ENCODE data around the gene POR.

POR gene

GRCh38 chr7:75971309-75971960, 56.5 kb downstream of the POR start:
- Histone ChIP-seq H2AFZ (ENCODE audit: low read length) (no peak overlapping the region), H3K9ac (ENCODE audit: low read depth, low read length, poor library complexity) (peak overlapping the region; percentile 63), H3K36me3 (replicated peaks in 1 of 2; ENCODE audit: control insufficient read depth in 2 of 2, insufficient read depth in 2 of 2, low read length in 2 of 2) (peaks cover 10 to 45% of the 10 kb centered on the region in 2 donors), H4K91ac (ENCODE audit: low read depth, low read length, poor library complexity) (peak overlapping the region; percentile 75), H3K18ac (ENCODE audit: low read length) (peak overlapping the region; percentile 3), H3K79me1 (ENCODE audit: low read depth, low read length) (peaks cover 3% of the 10 kb centered on the region), H3K4me3 (ENCODE audit: low read length in 2 of 2) (no peak overlapping the region), H2BK12ac (ENCODE audit: low read length) (no peak overlapping the region), H3K4me2 (ENCODE audit: insufficient read depth, low read length, poor library complexity, severe bottlenecking) (no peak overlapping the region), H3K23ac (ENCODE audit: low read depth, low read length, poor library complexity) (peak overlapping the region; percentile 23), H3K4ac (ENCODE audit: low read length) (no peak overlapping the region), H4K8ac (ENCODE audit: low read depth, low read length) (no peak overlapping the region), H3K27ac (replicated peaks; ENCODE audit: low read length) (no peak overlapping the region), H2BK120ac (ENCODE audit: low read depth, low read length) (no peak overlapping the region), H2AK5ac (ENCODE audit: low read depth, low read length) (peak overlapping the region; percentile 33), H3K27me3 (ENCODE audit: control insufficient read depth in 3 of 3, insufficient read depth in 3 of 3, low read depth in 1 of 3, low read length in 3 of 3) (no peaks in the 10 kb centered on the region), H3K9me3 (replicated peaks in 1 of 2; ENCODE audit: control insufficient read depth in 2 of 2, insufficient read depth in 1 of 2, low read depth in 1 of 2, low read length in 2 of 2) (peaks cover 0 to 2% of the 10 kb centered on the region in 2 donors), H3K14ac (ENCODE audit: low read length) (no peak overlapping the region), H2BK15ac (ENCODE audit: low read length) (peak overlapping the region; percentile 45), H3K4me1 (ENCODE audit: control insufficient read depth in 2 of 2, insufficient read depth in 1 of 2, low read depth in 1 of 2, low read length in 2 of 2) (peaks cover 26 to 31% of the 10 kb centered on the region in 2 donors), H2BK5ac (ENCODE audit: low read length) (no peak overlapping the region)
- DNase-seq (ENCODE audit: low spot score), result no peak
- whole genome bisulfite sequencing, 2 donors (ENCODE audit: extremely low coverage in 2 of 2, insufficient read length in 2 of 2, insufficient replicate concordance in 1 of 2), result no CpG with 5 or more reads among the region's 14 CpGs

GRCh38 chr7:75971961-75972763, 57.2 kb downstream of the POR start:
- no CpG with 5 or more reads among the region's 19 CpGs for WGBS, 2 donors (ENCODE audit: extremely low coverage in 2 of 2, insufficient read length in 2 of 2, insufficient replicate concordance in 1 of 2)
- Histone ChIP-seq H3K4ac (ENCODE audit: low read length) (no peak overlapping the region), H3K23ac (ENCODE audit: low read depth, low read length, poor library complexity) (peak overlapping the region; percentile 23), H3K14ac (ENCODE audit: low read length) (no peak overlapping the region), H3K4me2 (ENCODE audit: insufficient read depth, low read length, poor library complexity, severe bottlenecking) (no peak overlapping the region), H3K4me3 (ENCODE audit: low read length in 2 of 2) (no peak overlapping the region), H2AFZ (ENCODE audit: low read length) (no peak overlapping the region), H4K91ac (ENCODE audit: low read depth, low read length, poor library complexity) (peak overlapping the region; percentile 75), H2AK5ac (ENCODE audit: low read depth, low read length) (peak overlapping the region; percentile 33), H4K8ac (ENCODE audit: low read depth, low read length) (no peak overlapping the region), H2BK15ac (ENCODE audit: low read length) (peak overlapping the region; percentile 45), H3K27me3 (ENCODE audit: control insufficient read depth in 3 of 3, insufficient read depth in 3 of 3, low read depth in 1 of 3, low read length in 3 of 3) (no peaks in the 10 kb centered on the region), H3K4me1 (ENCODE audit: control insufficient read depth in 2 of 2, insufficient read depth in 1 of 2, low read depth in 1 of 2, low read length in 2 of 2) (peaks cover 23 to 24% of the 10 kb centered on the region in 2 donors), H3K79me1 (ENCODE audit: low read depth, low read length) (peaks cover 3% of the 10 kb centered on the region), H2BK12ac (ENCODE audit: low read length) (no peak overlapping the region), H3K27ac (replicated peaks; ENCODE audit: low read length) (no peak overlapping the region), H2BK5ac (ENCODE audit: low read length) (no peak overlapping the region), H3K9me3 (replicated peaks in 1 of 2; ENCODE audit: control insufficient read depth in 2 of 2, insufficient read depth in 1 of 2, low read depth in 1 of 2, low read length in 2 of 2) (peaks cover 0 to 2% of the 10 kb centered on the region in 2 donors), H3K36me3 (replicated peaks in 1 of 2; ENCODE audit: control insufficient read depth in 2 of 2, insufficient read depth in 2 of 2, low read length in 2 of 2) (peaks cover 10 to 50% of the 10 kb centered on the region in 2 donors), H3K9ac (ENCODE audit: low read depth, low read length, poor library complexity) (peak overlapping the region; percentile 63), H2BK120ac (ENCODE audit: low read depth, low read length) (no peak overlapping the region), H3K18ac (ENCODE audit: low read length) (peak overlapping the region; percentile 3)
- DNase-seq (ENCODE audit: low spot score), result no peak

GRCh38 chr7:75977743-75978142, 62.8 kb downstream of the POR start:
- Histone ChIP-seq H3K4ac (ENCODE audit: low read length) (no peak overlapping the region), H2BK15ac (ENCODE audit: low read length) (no peak overlapping the region), H2BK120ac (ENCODE audit: low read depth, low read length) (no peak overlapping the region), H3K9me3 (replicated peaks in 1 of 2; ENCODE audit: control insufficient read depth in 2 of 2, insufficient read depth in 1 of 2, low read depth in 1 of 2, low read length in 2 of 2) (no peaks in the 10 kb centered on the region), H3K23ac (ENCODE audit: low read depth, low read length, poor library complexity) (no peak overlapping the region), H3K18ac (ENCODE audit: low read length) (no peak overlapping the region), H4K8ac (ENCODE audit: low read depth, low read length) (no peak overlapping the region), H2BK5ac (ENCODE audit: low read length) (no peak overlapping the region), H3K79me1 (ENCODE audit: low read depth, low read length) (no peaks in the 10 kb centered on the region), H3K9ac (ENCODE audit: low read depth, low read length, poor library complexity) (no peak overlapping the region), H3K4me2 (ENCODE audit: insufficient read depth, low read length, poor library complexity, severe bottlenecking) (no peak overlapping the region), H3K4me1 (ENCODE audit: control insufficient read depth in 2 of 2, insufficient read depth in 1 of 2, low read depth in 1 of 2, low read length in 2 of 2) (no peaks in the 10 kb centered on the region), H2BK12ac (ENCODE audit: low read length) (no peak overlapping the region), H3K14ac (ENCODE audit: low read length) (no peak overlapping the region), H4K91ac (ENCODE audit: low read depth, low read length, poor library complexity) (no peak overlapping the region), H2AFZ (ENCODE audit: low read length) (no peak overlapping the region), H2AK5ac (ENCODE audit: low read depth, low read length) (no peak overlapping the region), H3K36me3 (replicated peaks in 1 of 2; ENCODE audit: control insufficient read depth in 2 of 2, insufficient read depth in 2 of 2, low read length in 2 of 2) (peaks cover 26 to 65% of the 10 kb centered on the region in 2 donors), H3K27ac (replicated peaks; ENCODE audit: low read length) (no peak overlapping the region), H3K27me3 (ENCODE audit: control insufficient read depth in 3 of 3, insufficient read depth in 3 of 3, low read depth in 1 of 3, low read length in 3 of 3) (no peaks in the 10 kb centered on the region), H3K4me3 (ENCODE audit: low read length in 2 of 2) (no peak overlapping the region)
- DNase-seq (ENCODE audit: low spot score), result no peak
- WGBS, 2 donors (ENCODE audit: extremely low coverage in 2 of 2, insufficient read length in 2 of 2, insufficient replicate concordance in 1 of 2), result no CpG with 5 or more reads among the region's 8 CpGs

- Histone ChIP-seq H2BK5ac (ENCODE audit: low read length) (peak overlapping the region; percentile 53), H3K4ac (ENCODE audit: low read length) (no peak overlapping the region), H3K4me3 (ENCODE audit: low read length in 2 of 2) (no peak overlapping the region), H2BK12ac (ENCODE audit: low read length) (no peak overlapping the region), H2AK5ac (ENCODE audit: low read depth, low read length) (no peak overlapping the region), H3K23ac (ENCODE audit: low read depth, low read length, poor library complexity) (peak overlapping the region; percentile 48), H3K27me3 (ENCODE audit: control insufficient read depth in 3 of 3, insufficient read depth in 3 of 3, low read depth in 1 of 3, low read length in 3 of 3) (no peaks in the 10 kb centered on the region), H3K18ac (ENCODE audit: low read length) (no peak overlapping the region), H3K14ac (ENCODE audit: low read length) (peak overlapping the region; percentile 89), H3K36me3 (replicated peaks in 1 of 2; ENCODE audit: control insufficient read depth in 2 of 2, insufficient read depth in 2 of 2, low read length in 2 of 2) (peaks cover 35 to 69% of the 10 kb centered on the region in 2 donors), H4K91ac (ENCODE audit: low read depth, low read length, poor library complexity) (no peak overlapping the region), H3K9me3 (replicated peaks in 1 of 2; ENCODE audit: control insufficient read depth in 2 of 2, insufficient read depth in 1 of 2, low read depth in 1 of 2, low read length in 2 of 2) (no peaks in the 10 kb centered on the region), H3K27ac (replicated peaks; ENCODE audit: low read length) (no peak overlapping the region), H2BK15ac (ENCODE audit: low read length) (no peak overlapping the region), H3K9ac (ENCODE audit: low read depth, low read length, poor library complexity) (no peak overlapping the region), H3K79me1 (ENCODE audit: low read depth, low read length) (peaks cover 2% of the 10 kb centered on the region), H3K4me2 (ENCODE audit: insufficient read depth, low read length, poor library complexity, severe bottlenecking) (no peak overlapping the region), H2BK120ac (ENCODE audit: low read depth, low read length) (peak overlapping the region; percentile 28), H4K8ac (ENCODE audit: low read depth, low read length) (no peak overlapping the region), H2AFZ (ENCODE audit: low read length) (no peak overlapping the region), H3K4me1 (ENCODE audit: control insufficient read depth in 2 of 2, insufficient read depth in 1 of 2, low read depth in 1 of 2, low read length in 2 of 2) (no peaks in the 10 kb centered on the region)
- DNase-seq (ENCODE audit: low spot score), result no peak
- no CpG with 5 or more reads among the region's 22 CpGs for WGBS, 2 donors (ENCODE audit: extremely low coverage in 2 of 2, insufficient read length in 2 of 2, insufficient replicate concordance in 1 of 2)
Measured at GRCh38 chr7:75979759-75980429, 64.9 kb downstream of the POR start.

Measured in neuronal stem cell (in vitro differentiated cells).